H1 (cell line): ENCODE results near the gene KRCC1. TPM values are rescaled to one million over a fixed set of nuclear protein-coding genes. Genes with fewer than 3 reads are reported as not detected.

Experiments
- CTCF ChIA-PET: fragments of 300-600 bp; sonication (Branson Sonifier 250); formaldehyde crosslinking; loops from one replicate; lab custom pipeline; 2021; ENCODE audit not compliant: partially characterized antibody; lab: Charles Lee
- POLR2A ChIA-PET: fragments of 300-600 bp; sonication (Branson Sonifier 250); formaldehyde crosslinking; loops from one replicate; lab custom pipeline; 2021; ENCODE audit warnings: inconsistent platforms; ENCODE audit not compliant: partially characterized antibody; lab: Charles Lee
- DNase-seq, 2 experiments: peaks; one replicate each; pipeline versions ENCODE4 v3.0.0 to v3.0.0-alpha.2; 2010 to 2022; ENCODE audit warnings: low spot score in 2 of 2, low read depth in 1 of 2, mixed read lengths in 1 of 2
- FAIRE-seq: peaks from 2 replicates; lab custom pipeline; 2011; peaks lifted over from hg19 to GRCh38; lab: Jason Lieb, UNC
- H2AFZ ChIP-seq: 2 replicates; pipeline ENCODE4 v1.8.1; 2012; ENCODE audit warnings: low read length, inconsistent platforms
- H2AK5ac ChIP-seq: 2 replicates; pipeline ENCODE4 v1.6.1; 2013; ENCODE audit warnings: low read depth, low read length
- H2BK120ac ChIP-seq: replicated peaks from 2 replicates; pipeline ENCODE3; 2013; ENCODE audit warnings: low read depth, low read length, inconsistent platforms
- H2BK12ac ChIP-seq: 2 replicates; pipeline ENCODE4 v1.6.1; 2013; ENCODE audit warnings: low read depth, low read length
- H2BK15ac ChIP-seq: 2 replicates; pipeline ENCODE4 v1.6.1; 2013; ENCODE audit warnings: low read length
- H2BK20ac ChIP-seq: 2 replicates; pipeline ENCODE4 v1.6.1; 2013; ENCODE audit warnings: low read length
- H2BK5ac ChIP-seq: 2 replicates; pipeline ENCODE4 v1.6.1; 2013; ENCODE audit warnings: low read depth, low read length
- H3K14ac ChIP-seq: 2 replicates; pipeline ENCODE4 v1.6.1; 2013; ENCODE audit warnings: inconsistent platforms; ENCODE audit not compliant: insufficient read length
- H3K18ac ChIP-seq: 2 replicates; pipeline ENCODE4 v1.6.1; 2013; ENCODE audit warnings: low read length; ENCODE audit errors: extremely low read depth
- H3K23ac ChIP-seq: 2 replicates; pipeline ENCODE4 v1.6.1; 2013; ENCODE audit warnings: inconsistent platforms; ENCODE audit not compliant: insufficient read length
- H3K23me2 ChIP-seq: 2 replicates; pipeline ENCODE4 v1.6.1; 2013; ENCODE audit warnings: low read depth, low read length
- H3K27ac ChIP-seq: 2 replicates; pipeline ENCODE4 v1.6.1; 2011; ENCODE audit warnings: low read depth, low read length, inconsistent platforms
- H3K27me3 ChIP-seq, 4 experiments: replicated peaks in 1 of 4; 1 replicate in 1 of 4; 2 replicates in 3 of 4; pipeline versions ENCODE4 v1.6.1 to v1.8.1; 2011 to 2013; ENCODE audit warnings: low read length in 3 of 4, mild to moderate bottlenecking in 3 of 4, inconsistent platforms in 2 of 4, mixed read lengths in 2 of 4, moderate library complexity in 1 of 4; ENCODE audit not compliant: control insufficient read depth in 3 of 4, insufficient read depth in 3 of 4; ENCODE audit errors: extremely low read depth in 1 of 4
- H3K36me3 ChIP-seq, 4 experiments: 2 replicates each; pipeline versions ENCODE4 v1.6.1 to v1.8.1; 2011 to 2013; ENCODE audit warnings: mild to moderate bottlenecking in 4 of 4, low read length in 3 of 4, moderate library complexity in 2 of 4, control low read depth in 1 of 4, inconsistent platforms in 1 of 4; ENCODE audit not compliant: insufficient read depth in 4 of 4, control insufficient read depth in 2 of 4
- H3K4ac ChIP-seq: replicated peaks from 2 replicates; pipeline ENCODE3; 2013; ENCODE audit warnings: low read length, low read depth, mixed read lengths, inconsistent platforms; ENCODE audit not compliant: insufficient read length
- H3K4me1 ChIP-seq, 4 experiments: replicated peaks in 1 of 4; 1 replicate in 1 of 4; 2 replicates in 3 of 4; pipeline versions ENCODE4 v1.6.1 to v1.8.1; 2011 to 2013; ENCODE audit warnings: low read length in 3 of 4, inconsistent platforms in 2 of 4, mixed read lengths in 1 of 4; ENCODE audit not compliant: insufficient read depth in 4 of 4, control insufficient read depth in 3 of 4
- H3K4me2 ChIP-seq, 2 experiments: 2 replicates each; pipeline versions ENCODE4 v1.6.1 to v1.8.1; 2011 to 2013; ENCODE audit warnings: low read depth in 2 of 2, low read length in 2 of 2, control low read depth in 1 of 2, inconsistent platforms in 1 of 2, mild to moderate bottlenecking in 1 of 2; ENCODE audit not compliant: insufficient read depth in 1 of 2
- H3K4me3 ChIP-seq, 4 experiments: fragments of 200-600, 300-600 bp in 1 of 4; sonication (generic), shearing (Covaris generic), sonication (Bioruptor Twin) in 1 of 4; 2 replicates each; pipeline versions ENCODE4 v1.5.1 to v1.8.1; 2011 to 2016; ENCODE audit warnings: low read length in 4 of 4, low read depth in 3 of 4, control low read depth in 2 of 4, inconsistent platforms in 2 of 4, mild to moderate bottlenecking in 2 of 4, mixed read lengths in 1 of 4, moderate library complexity in 1 of 4; ENCODE audit not compliant: insufficient read depth in 2 of 4; ENCODE audit errors: extremely low read depth in 1 of 4
- H3K56ac ChIP-seq: replicated peaks from 2 replicates; pipeline ENCODE3; 2013; ENCODE audit warnings: low read depth, mild to moderate bottlenecking, mixed read lengths, low read length, inconsistent platforms; ENCODE audit not compliant: insufficient read length
- H3K79me1 ChIP-seq: 2 replicates; pipeline ENCODE4 v1.6.1; 2013; ENCODE audit warnings: low read depth, low read length, control low read depth
- H3K79me2 ChIP-seq, 2 experiments: 2 replicates each; pipeline versions ENCODE4 v1.6.1 to v1.8.1; 2012 to 2013; ENCODE audit warnings: low read length in 2 of 2, mild to moderate bottlenecking in 2 of 2, inconsistent platforms in 1 of 2; ENCODE audit not compliant: insufficient read depth in 2 of 2, control insufficient read depth in 1 of 2
- H3K9ac ChIP-seq, 4 experiments: replicated peaks in 1 of 4; 1 replicate in 1 of 4; 2 replicates in 3 of 4; pipeline versions ENCODE4 v1.6.1 to v1.8.1; 2011 to 2013; ENCODE audit warnings: low read depth in 3 of 4, low read length in 3 of 4, control low read depth in 2 of 4, mild to moderate bottlenecking in 2 of 4, moderate library complexity in 2 of 4, inconsistent platforms in 1 of 4; ENCODE audit errors: extremely low read depth in 1 of 4
- H3K9me3 ChIP-seq, 2 experiments: 2 replicates each; pipeline versions ENCODE4 v1.6.1 to v1.8.1; 2012 to 2013; ENCODE audit warnings: mild to moderate bottlenecking in 2 of 2, moderate library complexity in 2 of 2, control low read depth in 1 of 2, inconsistent platforms in 1 of 2, low read depth in 1 of 2, low read length in 1 of 2, mixed read lengths in 1 of 2; ENCODE audit not compliant: insufficient read depth in 2 of 2
- H4K20me1 ChIP-seq, 2 experiments: replicated peaks in 1 of 2; 2 replicates each; pipeline versions ENCODE3 to v1.8.1; 2011 to 2013; ENCODE audit warnings: inconsistent platforms in 2 of 2, low read length in 2 of 2, mild to moderate bottlenecking in 1 of 2; ENCODE audit not compliant: insufficient read depth in 2 of 2, control insufficient read depth in 1 of 2
- H4K5ac ChIP-seq: 2 replicates; pipeline ENCODE4 v1.6.1; 2013; ENCODE audit warnings: low read length, low read depth, mixed read lengths, inconsistent platforms; ENCODE audit not compliant: insufficient read length
- H4K8ac ChIP-seq: 2 replicates; pipeline ENCODE4 v1.8.0; 2013; ENCODE audit warnings: mild to moderate bottlenecking, moderate library complexity, low read length, inconsistent platforms; ENCODE audit not compliant: insufficient read depth; ENCODE audit errors: extremely low read depth
- H4K91ac ChIP-seq: replicated peaks from 2 replicates; pipeline ENCODE3; 2013; ENCODE audit warnings: low read length, mixed read lengths, inconsistent platforms; ENCODE audit not compliant: insufficient read length
- BRCA1 ChIP-seq: IDR thresholded peaks from 2 replicates; pipeline ENCODE4 v1.6.1; 2012; ENCODE audit warnings: low read depth, low read length, improper control_type of control experiment
- CHD1 ChIP-seq: IDR thresholded peaks from 2 replicates; pipeline ENCODE4 v1.6.1; 2012; ENCODE audit warnings: low read depth, low read length, improper control_type of control experiment
- EZH2 ChIP-seq: fragments of 200-600 bp; sonication (generic); IDR thresholded peaks from 2 replicates; pipeline ENCODE4 v1.7.1; 2012; ENCODE audit warnings: low read depth, mild to moderate bottlenecking, moderate library complexity, low read length, inconsistent platforms; ENCODE audit not compliant: severe bottlenecking
- JUN ChIP-seq: IDR thresholded peaks from 2 replicates; pipeline ENCODE4 v1.6.1; 2011; ENCODE audit warnings: low read depth, mild to moderate bottlenecking, improper control_type of control experiment, low read length
- JUND ChIP-seq: IDR thresholded peaks from 2 replicates; pipeline ENCODE4 v1.6.1; 2011; ENCODE audit warnings: mild to moderate bottlenecking, improper control_type of control experiment, low read length
- POLR2A ChIP-seq, 2 experiments: IDR thresholded peaks; 1 replicate in 1 of 2; 2 replicates in 1 of 2; pipeline ENCODE4 v1.6.1; 2011; ENCODE audit warnings: low read depth in 2 of 2, low read length in 2 of 2, mild to moderate bottlenecking in 2 of 2; ENCODE audit errors: control extremely low read depth in 1 of 2
- SP1 ChIP-seq: IDR thresholded peaks from 2 replicates; pipeline ENCODE4 v1.6.1; 2011; ENCODE audit warnings: low read depth, low read length
- SP4 ChIP-seq: IDR thresholded peaks from 2 replicates; pipeline ENCODE4 v1.6.1; 2012; ENCODE audit warnings: low read length, inconsistent platforms
- TAF1 ChIP-seq: IDR thresholded peaks from 2 replicates; pipeline ENCODE4 v1.6.1; 2011; ENCODE audit warnings: mild to moderate bottlenecking, low read depth, low read length
- YY1 ChIP-seq: IDR thresholded peaks from 2 replicates; pipeline ENCODE4 v1.6.1; 2011; ENCODE audit warnings: low read depth, mild to moderate bottlenecking, low read length
- WGBS, 2 experiments: shearing (Covaris generic) in 1 of 2; methylation state at CpG; one replicate each; pipeline versions ENCODE4 v1.1.6 to v1.1.7; 2013 to 2015; ENCODE audit warnings: low lambda C conversion rate in 2 of 2, mixed read lengths in 2 of 2, inconsistent platforms in 1 of 2, low coverage in 1 of 2, missing lambda C conversion rate in 1 of 2; ENCODE audit not compliant: insufficient replicate concordance in 2 of 2, insufficient coverage in 1 of 2, insufficient read length in 1 of 2; ENCODE audit errors: extremely low coverage in 1 of 2, missing lambda C conversion rate in 1 of 2; 5-methylcytosine and 5-hydroxymethylcytosine counted together
- polyA plus RNA-seq, 7 experiments: library from polyadenylated mRNA; depleted of rRNA in 3 of 7; stranded (reverse) in 5 of 7; unstranded in 2 of 7; fragments of >200 nt in 5 of 7; fragments of 200-250 nt in 2 of 7; gene quantifications; 1 replicate in 5 of 7; 2 replicates in 1 of 7; 4 replicates in 1 of 7; pipeline versions ENCODE4 v1.2.1 to v1.2.3, GENCODE V29; 2011 to 2013; ENCODE audit warnings: missing spikeins in 2 of 7, mixed read lengths in 2 of 7
- total RNA-seq: library from RNA; stranded (reverse); fragmentation: NEBNext Ultra II Directional; extraction: Animal tissue kit (Norgen Biotek cat#: 25700); gene quantifications from 2 replicates; pipeline ENCODE4 v1.2.1, GENCODE V29; 2021

KRCC1 gene
- total and polyA plus RNA-seq, 2 of the 8 experiments (the other 6 are each of a cell fraction or from before 2014, with no cell fraction given) = 5.1 to 8.5 TPM

GRCh38 chr2:88005776-88006175, 49.8 kb downstream of the KRCC1 start:
- H4K5ac ChIP-seq = no peak overlapping the region
- no peak overlapping the region for H3K4me2 ChIP-seq
- H3K79me2 ChIP-seq = no peaks in the 10 kb centered on the region
- no peak overlapping the region for H2BK12ac ChIP-seq
- no peak overlapping the region for H3K9ac ChIP-seq
- no peak overlapping the region for H3K4ac ChIP-seq
- no peaks in the 10 kb centered on the region for H4K20me1 ChIP-seq
- H3K36me3 ChIP-seq = no peaks in the 10 kb centered on the region
- 0 out of 2 replicates have a peak overlapping the region, but pooled peaks have one; percentile 82 for H2AK5ac ChIP-seq
- H4K8ac ChIP-seq = no peak overlapping the region
- no peak overlapping the region for H4K91ac ChIP-seq
- no peaks in the 10 kb centered on the region for H3K79me1 ChIP-seq
- H3K56ac ChIP-seq = no peak overlapping the region
- peak overlapping the region; percentile 72; the same call in 1 of the 2 replicates for H2BK15ac ChIP-seq
- DNase-seq (no peak), FAIRE-seq (no peak)
- H3K27ac ChIP-seq = no peak overlapping the region
- H3K4me3 ChIP-seq = no peak overlapping the region
- no peak overlapping the region; the same call in 1 of the 2 replicates for H3K18ac ChIP-seq
- no peaks in the 10 kb centered on the region for H3K9me3 ChIP-seq
- H2BK120ac ChIP-seq = no peak overlapping the region
- peaks cover 2% of the 10 kb centered on the region; the same call in 1 of the 2 replicates for H3K23me2 ChIP-seq
- 0 out of 2 replicates have a peak overlapping the region, but pooled peaks have one; percentile 72 for H2BK20ac ChIP-seq
- TF ChIP-seq EZH2 (no peak), JUND (no peak), YY1 (no peak), TAF1 (no peak), POLR2A (IDR thresholded peaks at IDR 0.05; ENCODE audit: control extremely low read depth in 1 of 2, low read depth in 2 of 2, low read length in 2 of 2) (no peak), SP4 (no peak), BRCA1 (no peak), SP1 (no peak), CHD1 (no peak), JUN (no peak)
- H3K14ac ChIP-seq = no peak overlapping the region
- peaks cover 4 to 10% (median 6%) of the 10 kb centered on the region in 4 experiments; a peak in 6 of 7 replicates for H3K4me1 ChIP-seq
- H2AFZ ChIP-seq = no peak overlapping the region
- no peak overlapping the region for H3K23ac ChIP-seq
- H2BK5ac ChIP-seq = no peak overlapping the region
- ChIA-PET CTCF (interaction anchor here (0.6 to 0.9 kb wide), 2 partner anchors 16 to 729 kb away, joined by 3 read pairs; no protein-coding TSS in a partner anchor), POLR2A (interaction anchor here (0.7 to 6.4 kb wide), 2 partner anchors 9 to 11 kb away, joined by 3 to 60 read pairs; partner anchors contain the start of gene RNU2-63P)
- WGBS, 2 experiments = 92% methylated on average over 6 of the region's 6 CpGs; no CpG with 5 or more reads in 1 of the 2 experiments
- no peaks in the 10 kb centered on the region for H3K27me3 ChIP-seq
